Nephron (organoid): ENCODE measurements around the gene NCSTN.

Experiments
- H3K27ac Mint-ChIP-seq, 3 experiments: 2 replicates each; pipeline ENCODE4 v1.8.0; 2020; ENCODE audit warnings: mixed read lengths in 3 of 3, mild to moderate bottlenecking in 2 of 3, moderate library complexity in 1 of 3
- H3K27me3 Mint-ChIP-seq: 2 replicates; pipeline ENCODE4 v1.8.0; 2021; ENCODE audit warnings: low read depth, mild to moderate bottlenecking, moderate library complexity, mixed read lengths
- H3K36me3 Mint-ChIP-seq: 2 replicates; pipeline ENCODE4 v1.8.0; 2020; ENCODE audit warnings: low read depth, mixed read lengths
- H3K4me1 Mint-ChIP-seq: 2 replicates; pipeline ENCODE4 v1.8.0; 2020; ENCODE audit warnings: mixed read lengths
- H3K4me3 Mint-ChIP-seq, 3 experiments: 2 replicates each; pipeline ENCODE4 v1.8.0; 2020; ENCODE audit warnings: mild to moderate bottlenecking in 3 of 3, mixed read lengths in 3 of 3, moderate library complexity in 2 of 3
- H3K9me3 Mint-ChIP-seq: 2 replicates; pipeline ENCODE4 v1.8.0; 2020; ENCODE audit warnings: mixed read lengths
- CTCF ChIP-seq, 3 experiments: fragments of 200-600 bp; sonication (generic); IDR thresholded peaks; one replicate each; pipeline ENCODE4 v1.5.0; 2021; ENCODE audit warnings: antibody characterized with exemption in 3 of 3; ENCODE audit not compliant: unreplicated experiment in 3 of 3

The NCSTN gene

GRCh38 chr1:160405331-160405877 is 62.2 kb downstream of the NCSTN start:
- Mint-ChIP-seq H3K4me3 (peak overlapping the region in 1 of 3 experiments; percentile 61), H3K27ac (peak overlapping the region in 2 of 3 experiments; percentile 46 to 72), H3K9me3 (no peaks in the 10 kb centered on the region), H3K36me3 (peaks cover 4% of the 10 kb centered on the region), H3K27me3 (no peaks in the 10 kb centered on the region), H3K4me1 (peaks cover 72% of the 10 kb centered on the region)
- no peak for TF ChIP-seq CTCF (IDR thresholded peaks at IDR 0.05; ENCODE audit: unreplicated experiment in 3 of 3)

GRCh38 chr1:160406131-160406968 is 63.2 kb downstream of the NCSTN start:
- H3K9me3 Mint-ChIP-seq: no peaks in the 10 kb centered on the region
- no peak overlapping the region for H3K4me3 Mint-ChIP-seq
- peak overlapping the region in 1 of 3 experiments; percentile 46 for H3K27ac Mint-ChIP-seq
- no peaks in the 10 kb centered on the region for H3K27me3 Mint-ChIP-seq
- TF ChIP-seq CTCF (IDR thresholded peaks at IDR 0.05; ENCODE audit: unreplicated experiment in 3 of 3): no peak
- H3K36me3 Mint-ChIP-seq: peaks cover 4% of the 10 kb centered on the region
- H3K4me1 Mint-ChIP-seq: peaks cover 80% of the 10 kb centered on the region

GRCh38 chr1:160407839-160408801 is 64.9 kb downstream of the NCSTN start:
- no peak for TF ChIP-seq CTCF (IDR thresholded peaks at IDR 0.05; ENCODE audit: unreplicated experiment in 3 of 3)
- H3K4me3 Mint-ChIP-seq: no peak overlapping the region
- H3K9me3 Mint-ChIP-seq: no peaks in the 10 kb centered on the region
- H3K4me1 Mint-ChIP-seq: peaks cover 68% of the 10 kb centered on the region
- peak overlapping the region in 2 of 3 experiments; percentile 89 to 98 for H3K27ac Mint-ChIP-seq
- no peaks in the 10 kb centered on the region for H3K27me3 Mint-ChIP-seq
- H3K36me3 Mint-ChIP-seq: peaks cover 4% of the 10 kb centered on the region
